Measurements from ENCODE around the gene ISCA1.
"Not testable (repeated sequence)": the region's sequence is repeated elsewhere in the genome, so short reads cannot be mapped to it uniquely, and the experiment has no call there.

ISCA1 gene

DNA sequence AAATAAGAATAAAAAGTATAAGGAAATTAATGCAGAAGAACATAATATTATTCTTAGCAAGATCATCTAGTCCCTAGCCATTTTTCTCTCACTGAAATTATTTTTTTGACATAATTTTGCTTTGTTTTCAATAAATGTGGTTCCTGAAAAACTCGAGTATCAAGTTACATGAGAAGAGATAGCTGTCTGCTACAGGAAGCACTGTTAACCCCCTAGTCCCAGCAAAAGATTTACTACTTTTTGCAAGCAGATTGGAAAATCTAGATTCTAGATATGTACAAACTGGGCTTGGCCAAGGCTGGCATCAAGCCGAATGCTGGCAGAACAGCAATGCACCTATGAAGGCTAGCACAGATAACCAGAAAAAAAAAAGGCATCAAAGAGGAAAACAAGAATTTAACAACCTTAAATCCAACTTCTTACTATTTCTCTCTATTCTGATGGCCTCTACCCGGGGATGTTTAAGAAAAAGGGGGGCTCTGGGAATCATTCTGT is 21.9 kb upstream of the ISCA1 start:
- DNase-seq (ENCODE audit: low read depth): no peak
- in situ Hi-C loops (cut with HindIII; ENCODE audit: low sequenced_read_pairs): no loop called here
- no peak overlapping the region for H3K4me3 ChIP-seq (ENCODE audit: low read depth, low read length)
- TF ChIP-seq, protein P1, sequence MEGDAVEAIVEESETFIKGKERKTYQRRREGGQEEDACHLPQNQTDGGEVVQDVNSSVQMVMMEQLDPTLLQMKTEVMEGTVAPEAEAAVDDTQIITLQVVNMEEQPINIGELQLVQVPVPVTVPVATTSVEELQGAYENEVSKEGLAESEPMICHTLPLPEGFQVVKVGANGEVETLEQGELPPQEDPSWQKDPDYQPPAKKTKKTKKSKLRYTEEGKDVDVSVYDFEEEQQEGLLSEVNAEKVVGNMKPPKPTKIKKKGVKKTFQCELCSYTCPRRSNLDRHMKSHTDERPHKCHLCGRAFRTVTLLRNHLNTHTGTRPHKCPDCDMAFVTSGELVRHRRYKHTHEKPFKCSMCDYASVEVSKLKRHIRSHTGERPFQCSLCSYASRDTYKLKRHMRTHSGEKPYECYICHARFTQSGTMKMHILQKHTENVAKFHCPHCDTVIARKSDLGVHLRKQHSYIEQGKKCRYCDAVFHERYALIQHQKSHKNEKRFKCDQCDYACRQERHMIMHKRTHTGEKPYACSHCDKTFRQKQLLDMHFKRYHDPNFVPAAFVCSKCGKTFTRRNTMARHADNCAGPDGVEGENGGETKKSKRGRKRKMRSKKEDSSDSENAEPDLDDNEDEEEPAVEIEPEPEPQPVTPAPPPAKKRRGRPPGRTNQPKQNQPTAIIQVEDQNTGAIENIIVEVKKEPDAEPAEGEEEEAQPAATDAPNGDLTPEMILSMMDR (IDR thresholded peaks at IDR 0.05; ENCODE audit: low read depth, low read length, missing control alignments): no peak

DNA sequence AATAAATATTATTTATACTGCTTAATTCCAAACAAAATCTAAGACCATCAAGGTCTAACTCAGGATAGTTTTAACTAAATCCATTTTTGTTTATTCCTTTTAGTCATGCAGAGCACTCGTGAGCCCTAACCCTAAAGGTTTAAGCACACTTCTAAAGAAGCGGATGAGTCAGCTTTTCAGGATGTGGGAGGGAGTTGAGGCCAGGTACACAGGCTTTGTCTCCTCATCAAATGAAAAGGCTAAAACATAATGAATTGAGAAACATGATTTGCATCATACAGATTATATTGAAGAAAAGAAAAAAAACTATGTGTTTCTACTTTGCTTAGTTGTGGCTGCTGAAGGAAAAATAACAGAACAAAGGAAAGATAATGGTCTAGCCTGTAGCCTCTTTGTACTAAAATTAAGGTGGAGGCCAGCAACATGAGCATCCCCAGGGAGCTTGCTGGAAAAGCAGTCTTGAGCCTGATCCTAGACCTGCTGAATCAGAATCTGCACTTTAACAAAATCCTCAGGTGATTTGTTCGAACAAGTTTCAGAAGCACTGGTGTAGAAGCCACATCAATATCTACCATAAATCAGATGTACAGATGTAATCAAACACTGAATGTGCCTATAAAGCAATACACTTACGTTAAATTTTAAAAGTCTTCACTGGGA is 21.1 kb upstream of the ISCA1 start:
- in situ Hi-C loops (cut with HindIII; ENCODE audit: low sequenced_read_pairs): no loop called here
- TF ChIP-seq, protein P1 (IDR thresholded peaks at IDR 0.05; ENCODE audit: low read depth, low read length, missing control alignments): no peak
- DNase-seq (ENCODE audit: low read depth): no peak
- no peak overlapping the region for H3K4me3 ChIP-seq (ENCODE audit: low read depth, low read length)

DNA sequence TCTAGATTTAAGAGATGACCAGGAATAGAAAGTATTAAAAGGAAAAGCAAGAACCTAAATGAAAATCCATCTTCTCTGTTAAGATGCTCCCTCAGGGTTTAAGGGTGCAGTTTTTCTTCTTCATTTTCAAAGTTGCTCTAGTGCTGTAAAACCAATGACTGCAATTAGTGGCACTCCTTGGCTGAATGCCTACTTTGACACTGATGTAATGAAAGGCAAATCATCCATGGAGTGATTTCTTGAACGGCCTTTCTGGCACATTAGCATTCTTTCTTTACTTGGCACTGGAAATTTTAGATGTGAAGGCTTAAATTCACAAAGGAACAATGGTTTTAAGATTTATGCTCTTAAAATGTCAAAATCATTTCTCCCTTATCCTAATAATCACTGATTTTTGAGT is 19.3 kb upstream of the ISCA1 start:
- H3K4me3 ChIP-seq (ENCODE audit: low read depth, low read length): no peak overlapping the region
- in situ Hi-C loops (cut with HindIII; ENCODE audit: low sequenced_read_pairs): no loop called here
- TF ChIP-seq, protein P1 (IDR thresholded peaks at IDR 0.05; ENCODE audit: low read depth, low read length, missing control alignments): no peak
- no peak for DNase-seq (ENCODE audit: low read depth)

DNA sequence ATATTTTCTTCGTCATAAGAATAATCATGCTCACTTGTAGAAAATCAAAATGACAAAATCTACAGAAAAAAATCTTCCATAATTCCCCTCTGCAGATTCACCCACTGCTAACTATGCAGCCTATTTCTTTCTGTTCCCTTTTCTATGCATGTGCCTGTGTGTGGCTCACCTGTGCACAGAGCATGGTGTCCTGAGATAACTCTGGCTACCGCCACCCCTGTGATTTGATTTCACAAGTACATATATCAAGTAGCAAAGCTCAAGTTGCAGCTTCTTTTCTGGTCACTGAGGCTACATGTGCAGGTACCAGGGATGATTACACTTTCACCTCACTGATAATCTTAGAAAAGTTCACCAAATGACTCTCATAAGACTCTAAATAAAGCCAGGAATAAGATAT is 18.4 kb upstream of the ISCA1 start:
- in situ Hi-C loops (cut with HindIII; ENCODE audit: low sequenced_read_pairs): no loop called here
- no peak overlapping the region for H3K4me3 ChIP-seq (ENCODE audit: low read depth, low read length)
- TF ChIP-seq, protein P1 (IDR thresholded peaks at IDR 0.05; ENCODE audit: low read depth, low read length, missing control alignments): no peak
- no peak for DNase-seq (ENCODE audit: low read depth)

DNA sequence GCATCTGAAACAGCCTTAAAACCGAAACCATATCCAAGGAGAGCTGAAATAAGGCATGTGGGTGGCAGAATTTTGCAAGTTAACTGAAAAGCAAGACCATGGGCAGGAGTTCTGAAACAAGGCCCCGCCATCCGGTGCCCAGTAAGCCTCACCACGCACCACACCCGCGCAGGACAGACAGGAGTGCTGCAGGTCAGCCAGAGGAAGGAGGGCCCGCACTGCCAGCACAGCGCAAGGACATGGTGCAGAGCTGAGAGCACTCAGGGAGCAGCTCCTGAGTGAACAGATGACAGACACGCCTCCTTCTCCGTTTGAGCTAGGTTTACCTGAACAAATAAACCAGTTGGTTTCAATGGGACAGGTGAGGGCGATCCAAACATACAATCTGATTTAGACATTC is 16.5 kb upstream of the ISCA1 start:
- DNase-seq (ENCODE audit: low read depth): no peak
- TF ChIP-seq, protein P1 (IDR thresholded peaks at IDR 0.05; ENCODE audit: low read depth, low read length, missing control alignments): no peak
- in situ Hi-C loops (cut with HindIII; ENCODE audit: low sequenced_read_pairs): no loop called here
- no peak overlapping the region for H3K4me3 ChIP-seq (ENCODE audit: low read depth, low read length)

DNA sequence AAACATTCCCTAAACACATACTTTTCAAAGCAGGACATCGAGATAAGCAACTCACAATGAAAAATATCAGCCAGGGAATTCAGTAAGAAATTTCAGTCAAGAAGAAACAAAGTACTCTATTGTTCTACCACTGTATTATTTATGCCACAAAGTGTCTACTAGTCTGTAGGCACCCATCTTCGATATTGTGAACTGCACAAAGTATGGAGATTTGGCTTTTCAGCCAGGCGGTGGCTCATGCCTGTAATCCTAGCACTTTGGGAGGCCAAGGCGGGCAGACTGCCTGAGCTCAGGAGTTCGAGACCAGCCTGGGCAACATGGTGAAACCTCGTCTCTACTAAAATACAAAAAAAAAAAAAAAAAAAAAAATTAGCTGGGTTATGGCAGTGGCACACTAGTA is 8.0 kb upstream of the ISCA1 start:
- H3K4me3 ChIP-seq (ENCODE audit: low read depth, low read length); DNase-seq (ENCODE audit: low read depth); in situ Hi-C loops (cut with HindIII; ENCODE audit: low sequenced_read_pairs): not testable (repeated sequence)

DNA sequence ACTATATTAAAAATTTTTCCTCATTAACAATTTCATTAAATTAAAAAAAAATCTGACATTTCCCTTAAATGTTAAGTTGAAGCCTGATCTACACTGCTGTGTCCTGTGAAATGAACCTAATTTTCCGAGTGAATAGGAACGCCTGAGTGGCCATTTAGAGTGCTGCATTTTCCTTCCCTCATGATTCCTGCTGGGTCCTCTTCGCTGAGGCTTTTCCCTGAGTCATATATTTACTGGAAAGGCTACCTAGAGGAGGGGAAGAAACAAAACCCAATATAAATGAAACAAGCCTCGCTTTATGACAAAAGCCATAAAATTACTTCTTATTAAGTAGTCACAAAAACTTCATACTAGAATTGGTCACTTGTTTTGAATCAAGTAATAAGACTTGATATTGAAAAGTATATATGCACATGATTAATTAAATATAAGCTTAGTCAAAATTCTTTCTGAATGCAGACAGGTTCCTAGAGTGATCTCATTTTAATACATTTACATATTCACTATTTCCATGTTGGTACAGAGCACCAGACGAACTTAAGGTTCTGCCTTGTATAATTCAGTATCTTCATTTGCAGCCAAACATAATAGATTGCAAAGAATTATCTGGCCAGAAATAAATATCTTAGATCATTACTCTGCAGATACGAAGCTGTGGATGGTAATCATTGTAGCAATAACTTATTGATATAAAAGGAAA is 6.3 kb upstream of the ISCA1 start:
- DNase-seq (ENCODE audit: low read depth): no peak
- in situ Hi-C loops (cut with HindIII; ENCODE audit: low sequenced_read_pairs): no loop called here
- H3K4me3 ChIP-seq (ENCODE audit: low read depth, low read length): no peak overlapping the region
- TF ChIP-seq, protein P1 (IDR thresholded peaks at IDR 0.05; ENCODE audit: low read depth, low read length, missing control alignments): no peak
